ENCODE results near the gene PTPRO.

- TF ChIP-seq MAFK (IDR thresholded peaks at IDR 0.05; ENCODE audit: partially characterized antibody) (no peak), CTCF (IDR thresholded peaks at IDR 0.05) (no peak), POLR2A (IDR thresholded peaks at IDR 0.05; ENCODE audit: low read length) (no peak), BHLHE40 (IDR thresholded peaks at IDR 0.05; ENCODE audit: low read depth, low read length) (no peak), HDAC2 (IDR thresholded peaks at IDR 0.05) (no peak), CEBPB (IDR thresholded peaks at IDR 0.05) (no peak), EP300 (IDR thresholded peaks at IDR 0.05) (no peak), JUNB (IDR thresholded peaks at IDR 0.05) (no peak), FOSL2 (IDR thresholded peaks at IDR 0.05) (no peak), FOSL2 (CRISPR knock-in tag; IDR thresholded peaks at IDR 0.05) (no peak), FOSB (CRISPR knock-in tag; IDR thresholded peaks at IDR 0.05) (no peak), HOXB13 (CRISPR knock-in tag; IDR thresholded peaks at IDR 0.05; ENCODE audit: low read depth) (no peak)
- TF ChIP-seq, protein P1, sequence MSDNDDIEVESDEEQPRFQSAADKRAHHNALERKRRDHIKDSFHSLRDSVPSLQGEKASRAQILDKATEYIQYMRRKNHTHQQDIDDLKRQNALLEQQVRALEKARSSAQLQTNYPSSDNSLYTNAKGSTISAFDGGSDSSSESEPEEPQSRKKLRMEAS (IDR thresholded peaks at IDR 0.05), result no peak
These were observed 241.4 kb downstream of the PTPRO start for GRCh38 chr12:15563663-15564062.

All from A549 (cell line).